Measurements from ENCODE around the gene IQCK.

IQCK gene

GRCh38 chr16:19766554-19766884, 48.4 kb downstream of the IQCK start:
- H3K4me1 ChIP-seq (ENCODE audit: control insufficient read depth in 1 of 2, insufficient read depth in 1 of 2, low read depth in 1 of 2, low read length in 1 of 2): no peaks in the 10 kb centered on the region
- no peaks in the 10 kb centered on the region for H3K36me3 ChIP-seq
- TF ChIP-seq CTCF (IDR thresholded peaks at IDR 0.05): no peak
- H3K27ac ChIP-seq: no peak overlapping the region
- no peak overlapping the region for H3K4me3 ChIP-seq (ENCODE audit: low read depth in 1 of 2, low read length in 1 of 2)
- H3K9me3 ChIP-seq: no peaks in the 10 kb centered on the region
- no peaks in the 10 kb centered on the region for H3K27me3 ChIP-seq

- Histone ChIP-seq H3K4me1 (ENCODE audit: control insufficient read depth in 1 of 2, insufficient read depth in 1 of 2, low read depth in 1 of 2, low read length in 1 of 2) (no peaks in the 10 kb centered on the region), H3K4me3 (ENCODE audit: low read depth in 1 of 2, low read length in 1 of 2) (no peak overlapping the region), H3K27me3 (no peaks in the 10 kb centered on the region), H3K36me3 (no peaks in the 10 kb centered on the region), H3K9me3 (no peaks in the 10 kb centered on the region), H3K27ac (no peak overlapping the region)
- no peak for TF ChIP-seq CTCF (IDR thresholded peaks at IDR 0.05)
Measured at GRCh38 chr16:19766988-19767387, 48.9 kb downstream of the IQCK start.

- Histone ChIP-seq H3K9me3 (no peaks in the 10 kb centered on the region), H3K27ac (no peak overlapping the region), H3K36me3 (no peaks in the 10 kb centered on the region)
Measured at GRCh38 chr16:19767497-19767896, 49.4 kb downstream of the IQCK start.

GRCh38 chr16:19769239-19769638, 51.2 kb downstream of the IQCK start:
- no peak for TF ChIP-seq CTCF (IDR thresholded peaks at IDR 0.05)
- Histone ChIP-seq H3K9me3 (no peaks in the 10 kb centered on the region), H3K27me3 (no peaks in the 10 kb centered on the region), H3K4me3 (ENCODE audit: low read depth in 1 of 2, low read length in 1 of 2) (no peak overlapping the region), H3K27ac (no peak overlapping the region), H3K4me1 (ENCODE audit: control insufficient read depth in 1 of 2, insufficient read depth in 1 of 2, low read depth in 1 of 2, low read length in 1 of 2) (no peaks in the 10 kb centered on the region), H3K36me3 (no peaks in the 10 kb centered on the region)

More at GRCh38 chr16:19767497-19767896, 49.4 kb downstream of the IQCK start:
- no peak for TF ChIP-seq CTCF (IDR thresholded peaks at IDR 0.05)
- Histone ChIP-seq H3K4me1 (ENCODE audit: control insufficient read depth in 1 of 2, insufficient read depth in 1 of 2, low read depth in 1 of 2, low read length in 1 of 2) (no peaks in the 10 kb centered on the region), H3K27me3 (no peaks in the 10 kb centered on the region), H3K4me3 (ENCODE audit: low read depth in 1 of 2, low read length in 1 of 2) (no peak overlapping the region)

GRCh38 chr16:19771040-19771439, 53.0 kb downstream of the IQCK start:
- Histone ChIP-seq H3K9me3 (no peaks in the 10 kb centered on the region), H3K4me3 (ENCODE audit: low read depth in 1 of 2, low read length in 1 of 2) (no peak overlapping the region), H3K36me3 (no peaks in the 10 kb centered on the region), H3K27ac (no peak overlapping the region), H3K27me3 (no peaks in the 10 kb centered on the region), H3K4me1 (ENCODE audit: control insufficient read depth in 1 of 2, insufficient read depth in 1 of 2, low read depth in 1 of 2, low read length in 1 of 2) (no peaks in the 10 kb centered on the region)
- no peak for TF ChIP-seq CTCF (IDR thresholded peaks at IDR 0.05)

GRCh38 chr16:19771796-19772195, 53.7 kb downstream of the IQCK start:
- Histone ChIP-seq H3K9me3 (no peaks in the 10 kb centered on the region), H3K4me3 (ENCODE audit: low read depth in 1 of 2, low read length in 1 of 2) (no peak overlapping the region)

More at GRCh38 chr16:19771796-19772195, 53.7 kb downstream of the IQCK start:
- Histone ChIP-seq H3K27ac (no peak overlapping the region), H3K27me3 (no peaks in the 10 kb centered on the region), H3K4me1 (ENCODE audit: control insufficient read depth in 1 of 2, insufficient read depth in 1 of 2, low read depth in 1 of 2, low read length in 1 of 2) (no peaks in the 10 kb centered on the region), H3K36me3 (no peaks in the 10 kb centered on the region)
- TF ChIP-seq CTCF (IDR thresholded peaks at IDR 0.05): no peak

Data from neutrophil (primary cell).